ENCODE results near the gene ANTXR2. TPM values are rescaled to one million over a fixed set of nuclear protein-coding genes. Genes with fewer than 3 reads are reported as not detected.

The ANTXR2 gene
- total RNA-seq, 6 experiments from 2014 or later: 24.5 to 86.0 (median 33.7) TPM

GRCh38 chr4:80065601-80066000 is 7.4 kb downstream of the ANTXR2 start:
- intact Hi-C loops (cut with DNase I): no loop called here
- no peak overlapping the region for H3K27ac ChIP-seq
- peaks cover 0 to 23% (median 7%) of the 10 kb centered on the region in 4 donors for H3K4me1 ChIP-seq
- 47% methylated on average over 2 of the region's 2 CpGs for WGBS (ENCODE audit: insufficient coverage, low coverage, low lambda C conversion rate, missing lambda C conversion rate)
- TF ChIP-seq POLR2A (IDR thresholded peaks at IDR 0.05) (no peak), CTCF (IDR thresholded peaks at IDR 0.05) (no peak)
- no peak overlapping the region for H3K4me3 ChIP-seq
- no peaks in the 10 kb centered on the region for H3K27me3 ChIP-seq
- H3K36me3 ChIP-seq: peaks cover 0 to 10% (median 0%) of the 10 kb centered on the region in 4 donors
- peak; percentile 40 to 71 (median 66) for ATAC-seq
- DNase-seq: no peak
- no peaks in the 10 kb centered on the region for H3K9me3 ChIP-seq

- peaks cover 0 to 6% (median 0%) of the 10 kb centered on the region in 4 donors for H3K4me1 ChIP-seq
- no peaks in the 10 kb centered on the region for H3K9me3 ChIP-seq
- ATAC-seq: no peak
- H3K4me3 ChIP-seq: no peak overlapping the region
- DNase-seq: no peak
- intact Hi-C loops (cut with DNase I): no loop called here
- no peak overlapping the region for H3K27ac ChIP-seq
- 57% methylated on average over 3 of the region's 3 CpGs for WGBS (ENCODE audit: insufficient coverage, low coverage, low lambda C conversion rate, missing lambda C conversion rate)
- H3K36me3 ChIP-seq: peaks cover 0 to under 1% (median 0%) of the 10 kb centered on the region in 4 donors
- TF ChIP-seq CTCF (IDR thresholded peaks at IDR 0.05) (no peak), POLR2A (IDR thresholded peaks at IDR 0.05) (no peak)
- H3K27me3 ChIP-seq: no peaks in the 10 kb centered on the region
Observed at GRCh38 chr4:80062527-80062926, 10.5 kb downstream of the ANTXR2 start.

GRCh38 chr4:80060804-80061203 is 12.2 kb downstream of the ANTXR2 start:
- H3K4me1 ChIP-seq: peaks cover 0 to 6% (median 0%) of the 10 kb centered on the region in 4 donors
- H3K4me3 ChIP-seq: no peak overlapping the region
- DNase-seq: no peak
- H3K36me3 ChIP-seq: no peaks in the 10 kb centered on the region
- no peaks in the 10 kb centered on the region for H3K27me3 ChIP-seq
- H3K9me3 ChIP-seq: no peaks in the 10 kb centered on the region
- TF ChIP-seq CTCF (IDR thresholded peaks at IDR 0.05) (no peak), POLR2A (IDR thresholded peaks at IDR 0.05) (no peak)
- no peak for ATAC-seq
- 97% methylated on average over 4 of the region's 4 CpGs for WGBS (ENCODE audit: insufficient coverage, low coverage, low lambda C conversion rate, missing lambda C conversion rate)
- H3K27ac ChIP-seq: no peak overlapping the region
- intact Hi-C loops (cut with DNase I): no loop called here

- Histone ChIP-seq H3K4me1 (no peaks in the 10 kb centered on the region), H3K4me3 (no peak overlapping the region), H3K27me3 (no peaks in the 10 kb centered on the region), H3K27ac (no peak overlapping the region), H3K9me3 (no peaks in the 10 kb centered on the region), H3K36me3 (peaks cover 0 to 16% (median 9%) of the 10 kb centered on the region in 4 donors)
- TF ChIP-seq POLR2A (IDR thresholded peaks at IDR 0.05): no peak
- no peak for TF ChIP-seq CTCF (IDR thresholded peaks at IDR 0.05)
- WGBS (ENCODE audit: insufficient coverage, low coverage, low lambda C conversion rate, missing lambda C conversion rate): 74% methylated on average over 2 of the region's 2 CpGs
- peak in 3 of 4 donors; percentile 50 to 65 (median 51) for ATAC-seq
- DNase-seq: no peak
- intact Hi-C loops (cut with DNase I): no loop called here
Observed at GRCh38 chr4:80058740-80059139, 14.3 kb downstream of the ANTXR2 start.

- Histone ChIP-seq H3K9me3 (no peaks in the 10 kb centered on the region), H3K4me3 (no peak overlapping the region), H3K27me3 (no peaks in the 10 kb centered on the region), H3K27ac (no peak overlapping the region), H3K4me1 (no peaks in the 10 kb centered on the region), H3K36me3 (peaks cover 0 to 29% (median 13%) of the 10 kb centered on the region in 4 donors)
- DNase-seq (no peak), ATAC-seq (no peak)
- intact Hi-C loops (cut with DNase I): no loop called here
- TF ChIP-seq POLR2A (IDR thresholded peaks at IDR 0.05) (no peak), CTCF (IDR thresholded peaks at IDR 0.05) (no peak)
- 97% methylated on average over 4 of the region's 4 CpGs for WGBS (ENCODE audit: insufficient coverage, low coverage, low lambda C conversion rate, missing lambda C conversion rate)
Observed at GRCh38 chr4:80054375-80054774, 18.7 kb downstream of the ANTXR2 start.

Measured in right lobe of liver (tissue), 6 donors.